HUES48 (cell line): ENCODE data around the gene TIPIN.

Source experiments
- H3K27ac ChIP-seq: one replicate; pipeline ENCODE4 v1.7.0; 2013; ENCODE audit warnings: low read depth, low read length, inconsistent platforms
- H3K27me3 ChIP-seq: 2 replicates; pipeline ENCODE4 v1.6.1; 2013; ENCODE audit warnings: mild to moderate bottlenecking, low read length; ENCODE audit not compliant: control insufficient read depth, insufficient read depth
- H3K36me3 ChIP-seq: 2 replicates; pipeline ENCODE4 v1.6.1; 2013; ENCODE audit warnings: low read length; ENCODE audit not compliant: control insufficient read depth, insufficient read depth
- H3K4me1 ChIP-seq: 2 replicates; pipeline ENCODE4 v1.6.1; 2013; ENCODE audit warnings: mild to moderate bottlenecking, low read length; ENCODE audit not compliant: control insufficient read depth, insufficient read depth
- H3K4me3 ChIP-seq: 2 replicates; pipeline ENCODE4 v1.5.1; 2013; ENCODE audit warnings: mild to moderate bottlenecking, low read depth, low read length
- H3K9ac ChIP-seq: 2 replicates; pipeline ENCODE4 v1.6.1; 2013; ENCODE audit warnings: mild to moderate bottlenecking, low read depth, low read length, moderate library complexity
- H3K9me3 ChIP-seq: 2 replicates; pipeline ENCODE4 v1.6.1; 2013; ENCODE audit warnings: low read length; ENCODE audit not compliant: control insufficient read depth, insufficient read depth

Gene TIPIN

DNA sequence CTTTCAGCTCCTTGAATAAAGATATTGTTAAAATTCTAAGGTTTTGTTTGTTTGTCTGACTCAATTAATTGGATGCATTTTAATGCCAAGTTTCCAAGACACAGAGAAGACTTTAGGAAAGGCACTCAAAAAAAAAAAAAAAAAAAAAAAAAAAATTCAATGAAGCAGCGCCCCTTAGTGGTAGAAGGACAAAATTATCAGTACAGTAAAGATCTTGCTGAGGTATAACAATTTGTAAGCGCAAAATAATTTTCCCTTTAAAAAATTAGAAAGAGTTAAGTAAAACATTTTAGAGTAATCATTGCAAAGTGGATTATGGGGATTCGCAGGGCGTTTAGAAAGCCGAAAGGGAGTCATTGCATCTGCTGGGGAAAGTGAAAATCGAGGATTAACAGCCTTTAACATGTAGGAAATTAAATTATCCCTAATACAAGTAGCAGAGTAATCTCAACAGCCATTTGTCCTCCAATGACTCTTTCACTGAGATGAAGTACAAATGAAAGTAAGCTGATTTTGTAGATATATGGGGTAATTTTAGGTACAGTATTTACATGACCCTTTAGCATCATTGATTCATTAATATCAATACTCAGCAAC lies 68.9 kb downstream of the TIPIN start:
- no peaks in the 10 kb centered on the region for H3K9me3 ChIP-seq
- no peaks in the 10 kb centered on the region for H3K36me3 ChIP-seq
- H3K4me3 ChIP-seq, result no peak overlapping the region
- H3K9ac ChIP-seq, result no peak overlapping the region
- H3K27me3 ChIP-seq, result no peaks in the 10 kb centered on the region
- H3K27ac ChIP-seq, result no peak overlapping the region
- H3K4me1 ChIP-seq, result no peaks in the 10 kb centered on the region
